GM12801 (cell line): ENCODE measurements around the gene CAPG.

ENCODE experiments used
- CTCF ChIP-seq: IDR thresholded peaks from one replicate; pipeline ENCODE4 v1.5.1; 2011; ENCODE audit warnings: control low read depth; ENCODE audit not compliant: insufficient read length; ENCODE audit errors: extremely low read depth

CAPG gene

GRCh38 chr2:85395912-85396475, 14.2 kb downstream of the CAPG start:
- no peak for TF ChIP-seq CTCF

GRCh38 chr2:85394976-85395375, 15.2 kb downstream of the CAPG start:
- TF ChIP-seq CTCF, result no peak

- TF ChIP-seq CTCF, result no peak
These were observed 15.9 kb downstream of the CAPG start for GRCh38 chr2:85394261-85394681.

GRCh38 chr2:85393836-85394235, 16.3 kb downstream of the CAPG start:
- no peak for TF ChIP-seq CTCF

- TF ChIP-seq CTCF, result no peak
These were observed 19.1 kb downstream of the CAPG start for GRCh38 chr2:85390941-85391669.

GRCh38 chr2:85388878-85389538, 21.2 kb downstream of the CAPG start:
- no peak for TF ChIP-seq CTCF

GRCh38 chr2:85387754-85388153, 22.4 kb downstream of the CAPG start:
- TF ChIP-seq CTCF, result no peak
